Heart right ventricle (tissue), 16 donors: ENCODE results near the gene ALOX15B. TPM values are rescaled to one million over a fixed set of nuclear protein-coding genes. Genes with fewer than 3 reads are reported as not detected.

Source experiments
- ATAC-seq, 8 donors: fragments of 200-7000 bp; cut with Tn5 transposase; one replicate each; pipeline ENCODE4 v1.9.1; 2020; ENCODE audit warnings: mild to moderate bottlenecking in 8 of 8, moderate library complexity in 8 of 8, moderate number of reproducible peaks in 1 of 8
- DNase-seq, 2 donors: peaks; one replicate each; pipeline ENCODE4 v3.0.0-alpha.2; 2020
- H3K27ac ChIP-seq, 10 donors: fragments of 200-600 bp; sonication (generic) in 2 of 10; one replicate each; pipeline versions ENCODE4 v1.5.0 to v1.8.0; 2020 to 2022; ENCODE audit warnings: mild to moderate bottlenecking in 3 of 10
- H3K27me3 ChIP-seq, 7 donors: fragments of 200-600 bp; one replicate each; pipeline ENCODE4 v1.8.0; 2021 to 2022; ENCODE audit warnings: mild to moderate bottlenecking in 2 of 7
- H3K36me3 ChIP-seq, 9 donors: fragments of 200-600 bp; sonication (generic) in 1 of 9; one replicate each; pipeline versions ENCODE4 v1.5.0 to v1.8.0; 2020 to 2022; ENCODE audit warnings: mild to moderate bottlenecking in 2 of 9
- H3K4me1 ChIP-seq, 9 donors: fragments of 200-600 bp; sonication (generic) in 1 of 9; one replicate each; pipeline versions ENCODE4 v1.5.0 to v1.8.0; 2020 to 2022; ENCODE audit warnings: mild to moderate bottlenecking in 4 of 9
- H3K4me3 ChIP-seq, 10 donors: fragments of 200-600 bp; sonication (generic) in 2 of 10; one replicate each; pipeline versions ENCODE4 v1.5.0 to v1.8.0; 2020 to 2022; ENCODE audit warnings: mild to moderate bottlenecking in 7 of 10, moderate library complexity in 2 of 10
- H3K9me3 ChIP-seq, 11 donors: fragments of 200-600 bp in 10 of 11; sonication (generic) in 2 of 11; one replicate each; pipeline versions ENCODE4 v1.5.0 to v1.8.0; 2013 to 2022; ENCODE audit warnings: mild to moderate bottlenecking in 2 of 11, control low read depth in 1 of 11, moderate library complexity in 1 of 11
- WGBS, 2 donors: extraction: QIAGEN DNeasy Blood & Tissue Kit; methylation state at CpG; one replicate each; pipeline ENCODE4 v1.1.7; 2013; ENCODE audit warnings: inconsistent platforms in 1 of 2; 5-methylcytosine and 5-hydroxymethylcytosine counted together
- intact Hi-C, 10 donors: fragments of 100-400 bp; cut with DNase I; formaldehyde crosslinking; loops; one replicate each; pipeline versions ENCODE4 v1.11.1 to v1.14.2; 2022
- polyA plus RNA-seq, 2 donors: library from polyadenylated mRNA; stranded (reverse); fragments of 200-250 nt; gene quantifications; one replicate each; pipeline ENCODE4 v1.2.3, GENCODE V29; 2013
- total RNA-seq, 10 donors: library from RNA; stranded (reverse); fragmentation: NEBNext Ultra II Directional in 3 of 10; extraction: Animal tissue kit (Norgen Biotek cat#: 25700) in 3 of 10; gene quantifications; one replicate each; pipeline versions ENCODE4 v1.2.1 to v1.2.4, GENCODE V29; 2021 to 2023
- TF ChIP-seq, protein P1 (sequence below), 9 donors: fragments of 200-600 bp; sonication (generic) in 2 of 9; IDR thresholded peaks; one replicate each; pipeline versions ENCODE4 v1.5.0 to v1.8.0; 2021 to 2022; ENCODE audit warnings: antibody characterized with exemption in 9 of 9, mild to moderate bottlenecking in 5 of 9, moderate library complexity in 1 of 9
- donor health status: Arrhythmogenic right ventricular cardiomyopathy.
- donor health status: ischemic (EF 13 %, LVEDD 7.1; RV severe dilation, severe dysfunction).
- donor health status: healthy with polysubstance abuse.
- donor health status: DM: no; HTN: yes; CAD: no.
- donor health status: DM: no; HTN: no; CAD: no.
- donor health status: ischemic (EF 25% LVEDD 6.9; RV normal size, moderate dysfunction).
- donor health status: ischemic (EF 25% LVEDD 5.7; RV mildly dilated, moderate dysfunction).
- donor health status: healthy.
- donor health status: DM: yes; HTN: yes; CAD: no.
- donor health status: Ischemic cardiomyopathy.
- donor health status: ischemic (EF 35%, LVEDD 5.7; RV mildly dilated, moderate dysfunction).
- donor health status: nonischemic (EF 11% LVEDD 7.7; RV severe dilation, severe dysfunction).
- donor health status: DM: yes; HTN: yes; CAD: no.
- donor health status: PGD.
- donor health status: ischemic (EF 29% LVEDD 5.4; RV normal size, mild dysfunction).
- donor health status: nonischemic (EF 23%, LVEDD 6.1; RV moderate dilation, normal function).

ALOX15B gene
- total and polyA plus RNA-seq, 12 donors, result 0.10 to 1.3 (median 0.27) TPM; not detected in 6

DNA sequence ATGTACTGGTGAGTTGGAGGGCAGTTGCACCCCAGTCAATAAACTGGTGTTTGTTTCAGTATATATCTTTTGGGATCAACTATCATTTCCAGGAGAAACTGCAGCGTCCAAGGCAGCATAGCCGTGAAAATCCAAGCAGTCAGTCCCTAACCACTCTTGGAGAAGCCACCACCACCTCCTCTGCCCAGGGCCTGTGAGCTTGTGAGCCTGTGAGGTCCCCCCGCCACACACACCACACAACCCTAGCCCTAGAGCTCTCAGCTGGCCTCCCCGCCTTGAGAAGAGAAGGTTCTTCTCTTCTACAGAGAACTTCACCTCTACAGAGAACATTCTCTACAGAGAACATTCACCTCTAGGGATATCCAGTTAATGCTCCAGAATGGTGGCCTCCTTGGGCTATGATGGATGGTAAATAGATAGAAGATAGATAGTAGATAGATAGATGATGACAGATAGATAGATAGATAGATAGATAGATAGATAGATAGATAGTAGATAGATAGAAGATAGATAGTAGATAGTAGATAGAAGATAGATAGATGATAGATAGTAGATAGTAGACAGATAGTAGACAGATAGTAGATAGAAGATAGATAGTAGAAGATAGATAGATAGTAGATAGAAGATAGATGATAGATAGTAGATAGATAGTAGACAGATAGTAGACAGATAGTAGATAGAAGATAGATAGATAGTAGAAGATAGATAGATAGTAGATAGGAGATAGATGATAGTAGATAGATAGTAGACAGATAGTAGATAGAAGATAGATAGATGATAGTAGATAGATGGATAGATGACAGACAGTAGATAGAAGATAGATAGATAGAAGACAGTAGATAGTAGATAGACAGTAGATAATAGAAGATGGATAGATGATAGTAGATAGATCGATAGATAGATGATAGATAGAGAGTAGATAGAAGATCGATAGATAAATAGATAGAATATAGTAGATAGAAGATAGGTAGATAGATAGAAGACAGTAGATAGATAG lies 13.7 kb downstream of the ALOX15B start:
- Histone ChIP-seq H3K4me1 (peaks cover 0 to 26% (median 0%) of the 10 kb centered on the region in 9 donors), H3K27me3 (peaks cover 0 to 32% (median 4%) of the 10 kb centered on the region in 7 donors), H3K27ac (no peak overlapping the region), H3K4me3 (no peak overlapping the region), H3K9me3 (no peaks in the 10 kb centered on the region), H3K36me3 (no peaks in the 10 kb centered on the region)
- ATAC-seq, result no peak
- TF ChIP-seq, protein P1, sequence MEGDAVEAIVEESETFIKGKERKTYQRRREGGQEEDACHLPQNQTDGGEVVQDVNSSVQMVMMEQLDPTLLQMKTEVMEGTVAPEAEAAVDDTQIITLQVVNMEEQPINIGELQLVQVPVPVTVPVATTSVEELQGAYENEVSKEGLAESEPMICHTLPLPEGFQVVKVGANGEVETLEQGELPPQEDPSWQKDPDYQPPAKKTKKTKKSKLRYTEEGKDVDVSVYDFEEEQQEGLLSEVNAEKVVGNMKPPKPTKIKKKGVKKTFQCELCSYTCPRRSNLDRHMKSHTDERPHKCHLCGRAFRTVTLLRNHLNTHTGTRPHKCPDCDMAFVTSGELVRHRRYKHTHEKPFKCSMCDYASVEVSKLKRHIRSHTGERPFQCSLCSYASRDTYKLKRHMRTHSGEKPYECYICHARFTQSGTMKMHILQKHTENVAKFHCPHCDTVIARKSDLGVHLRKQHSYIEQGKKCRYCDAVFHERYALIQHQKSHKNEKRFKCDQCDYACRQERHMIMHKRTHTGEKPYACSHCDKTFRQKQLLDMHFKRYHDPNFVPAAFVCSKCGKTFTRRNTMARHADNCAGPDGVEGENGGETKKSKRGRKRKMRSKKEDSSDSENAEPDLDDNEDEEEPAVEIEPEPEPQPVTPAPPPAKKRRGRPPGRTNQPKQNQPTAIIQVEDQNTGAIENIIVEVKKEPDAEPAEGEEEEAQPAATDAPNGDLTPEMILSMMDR (IDR thresholded peaks at IDR 0.05), result no peak
- intact Hi-C loops, result loop anchor here in 2 of 10 donors (10.0 kb wide), 1 partner anchor 308 kb away; no protein-coding TSS in a partner anchor
- 92% methylated on average over 6 of the region's 6 CpGs for WGBS, 2 donors
- DNase-seq, result no peak

- Histone ChIP-seq H3K36me3 (no peaks in the 10 kb centered on the region), H3K27ac (no peak overlapping the region), H3K4me3 (no peak overlapping the region), H3K4me1 (peaks cover 0 to 30% (median 0%) of the 10 kb centered on the region in 9 donors), H3K9me3 (no peaks in the 10 kb centered on the region), H3K27me3 (peaks cover 3 to 39% (median 14%) of the 10 kb centered on the region in 7 donors)
- intact Hi-C loops, result loop anchor here in 2 of 10 donors (10.0 kb wide), 1 partner anchor 309 kb away; no protein-coding TSS in a partner anchor
- WGBS, 2 donors, result 90 to 93% methylated on average over 7 of the region's 7 CpGs
- DNase-seq, result no peak
- ATAC-seq, result no peak
- TF ChIP-seq, protein P1 (IDR thresholded peaks at IDR 0.05), result no peak
Measured at GRCh38 chr17:8053600-8053999, 14.7 kb downstream of the ALOX15B start.

GRCh38 chr17:8055851-8056231 lies 17.0 kb downstream of the ALOX15B start:
- peaks cover 7 to 54% (median 37%) of the 10 kb centered on the region in 7 donors for H3K27me3 ChIP-seq
- H3K9me3 ChIP-seq, result no peaks in the 10 kb centered on the region
- H3K4me3 ChIP-seq, result no peak overlapping the region
- intact Hi-C loops, result loop anchor here in 8 of 10 donors (5.0 to 10.0 kb wide), 8 partner anchors 39 to 311 kb away; partner anchors contain the start of genes GUCY2D (in 1 of the 8) and KCNAB3 (in 1 of the 8)
- peaks cover 0 to 36% (median 0%) of the 10 kb centered on the region in 9 donors for H3K4me1 ChIP-seq
- 82 to 86% methylated on average over 3 of the region's 3 CpGs for WGBS, 2 donors
- ATAC-seq (peak in 1 of 8 donors; percentile 19), DNase-seq (no peak)
- TF ChIP-seq, protein P1 (IDR thresholded peaks at IDR 0.05), result no peak
- H3K36me3 ChIP-seq, result no peaks in the 10 kb centered on the region
- H3K27ac ChIP-seq, result peak overlapping the region in 1 of 10 donors; percentile 69

GRCh38 chr17:8056232-8056975 lies 17.5 kb downstream of the ALOX15B start:
- H3K4me1 ChIP-seq, result peaks cover 0 to 36% (median 0%) of the 10 kb centered on the region in 9 donors
- 47 to 54% methylated on average over 14 of the region's 14 CpGs for WGBS, 2 donors
- H3K9me3 ChIP-seq, result no peaks in the 10 kb centered on the region
- TF ChIP-seq, protein P1 (IDR thresholded peaks at IDR 0.05), result no peak
- ATAC-seq (peak; percentile 20 to 70 (median 44)), DNase-seq (peak in 1 of 2 donors; percentile 23)
- peaks cover 7 to 60% (median 43%) of the 10 kb centered on the region in 7 donors for H3K27me3 ChIP-seq
- intact Hi-C loops, result loop anchor here in 8 of 10 donors (5.0 to 10.0 kb wide), 8 partner anchors 39 to 312 kb away; partner anchors contain the start of genes GUCY2D (in 1 of the 8) and KCNAB3 (in 1 of the 8)
- H3K4me3 ChIP-seq, result no peak overlapping the region
- H3K27ac ChIP-seq, result peak overlapping the region in 1 of 10 donors; percentile 69
- no peaks in the 10 kb centered on the region for H3K36me3 ChIP-seq
